Stimulated activated CD8-positive, alpha-beta memory T cell treated with anti-CD3 and anti-CD28 coated beads, Interleukin-4, amount 100 ng/mL, for 48 hours (primary cell): ENCODE measurements around the gene SCAMP3.
"Not testable (repeated sequence)": the region's sequence is repeated elsewhere in the genome, so short reads cannot be mapped to it uniquely, and the experiment has no call there.

Experiments
- DNase-seq: peaks from one replicate; pipeline ENCODE4 v3.0.0-alpha.2; 2020

Gene SCAMP3

DNA sequence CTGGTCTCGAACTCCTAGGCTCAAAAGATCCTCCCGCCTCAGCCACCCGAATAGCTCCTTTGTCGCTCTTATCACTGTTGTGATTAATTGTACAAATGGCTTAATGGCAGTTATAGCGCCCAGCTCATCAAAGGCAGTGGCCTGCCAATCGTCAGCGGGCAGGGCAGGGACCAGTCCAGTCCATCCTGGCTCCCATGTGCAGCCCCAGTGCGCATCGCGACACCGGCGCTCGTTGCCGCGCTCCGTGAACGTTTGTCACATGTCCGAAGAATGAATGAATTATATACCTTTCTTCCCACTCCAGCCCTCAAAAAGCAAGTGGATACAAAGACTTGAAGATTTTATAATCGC lies 35.3 kb downstream of the SCAMP3 start:
- DNase-seq: peak; percentile 68

DNA sequence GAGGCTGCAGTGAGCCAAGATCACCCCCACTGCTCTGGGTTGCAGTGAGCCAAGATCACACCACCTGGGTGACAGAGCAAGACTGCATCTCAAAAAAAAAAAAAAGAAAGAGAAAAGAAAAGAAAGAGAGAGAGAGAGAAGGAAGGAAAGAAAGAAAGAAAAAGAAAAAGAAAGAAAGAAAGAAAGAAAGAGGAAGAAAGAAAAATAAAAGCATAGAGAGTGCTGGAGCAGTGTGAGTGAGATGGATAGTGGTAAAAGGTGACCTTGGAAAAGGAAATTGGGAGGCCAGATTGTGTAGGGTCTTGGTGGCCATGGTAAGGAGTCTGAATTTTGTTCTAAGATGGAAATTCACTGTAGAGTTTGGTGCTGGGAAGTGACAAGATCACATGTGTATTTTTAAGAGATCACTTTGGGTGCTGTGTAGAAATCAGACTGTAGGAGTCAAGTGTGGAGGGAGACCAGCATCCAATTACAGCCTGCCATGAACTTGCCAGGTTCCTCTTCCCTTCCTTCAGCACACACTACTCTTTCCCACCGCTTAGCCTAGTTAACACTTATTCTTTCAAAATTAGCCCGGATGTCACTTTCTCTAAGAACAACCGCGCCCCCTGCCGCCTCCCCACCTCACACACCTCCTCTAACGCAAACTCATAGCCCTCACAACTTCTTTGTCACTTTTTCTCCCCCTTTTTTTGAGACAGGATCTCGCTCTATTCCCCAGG lies 35.8 kb downstream of the SCAMP3 start:
- peak; percentile 84 for DNase-seq

DNA sequence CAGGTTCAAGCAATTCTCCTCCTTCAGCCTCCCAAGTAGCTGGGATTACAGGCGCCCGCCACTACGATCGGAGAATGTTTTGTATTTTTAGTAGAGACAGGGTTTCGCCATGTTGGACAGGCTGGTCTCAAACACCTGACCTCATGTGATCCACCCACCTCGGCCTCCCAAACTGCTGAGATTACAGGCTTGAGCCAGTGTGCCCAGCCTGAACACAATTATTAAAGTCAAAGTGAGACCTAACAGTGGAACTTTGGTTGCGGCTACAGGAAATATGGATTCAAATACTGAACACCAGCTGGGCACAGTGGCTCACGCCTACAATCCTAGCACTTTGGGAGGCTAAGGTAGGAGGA lies 36.8 kb downstream of the SCAMP3 start:
- not testable (repeated sequence) for DNase-seq

DNA sequence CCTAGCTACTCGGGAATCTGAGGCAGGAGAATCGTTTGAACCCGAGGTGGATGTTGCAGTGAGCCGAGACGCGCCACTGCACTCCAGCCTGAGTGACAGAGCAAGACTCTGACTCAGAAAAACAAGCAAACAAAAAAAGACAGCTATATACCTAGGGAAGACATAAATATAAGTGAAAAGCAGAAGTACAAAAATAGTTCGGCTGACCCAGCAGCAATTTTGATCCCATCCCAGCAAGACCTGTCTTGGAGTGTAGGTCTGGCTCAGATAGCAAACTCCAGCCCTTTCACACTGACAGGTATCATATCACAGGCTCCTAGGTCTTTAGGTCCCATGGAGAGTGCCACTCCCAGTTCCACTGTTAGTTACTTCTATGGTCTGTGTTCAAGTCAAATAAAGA lies 39.1 kb downstream of the SCAMP3 start:
- DNase-seq: no peak

DNA sequence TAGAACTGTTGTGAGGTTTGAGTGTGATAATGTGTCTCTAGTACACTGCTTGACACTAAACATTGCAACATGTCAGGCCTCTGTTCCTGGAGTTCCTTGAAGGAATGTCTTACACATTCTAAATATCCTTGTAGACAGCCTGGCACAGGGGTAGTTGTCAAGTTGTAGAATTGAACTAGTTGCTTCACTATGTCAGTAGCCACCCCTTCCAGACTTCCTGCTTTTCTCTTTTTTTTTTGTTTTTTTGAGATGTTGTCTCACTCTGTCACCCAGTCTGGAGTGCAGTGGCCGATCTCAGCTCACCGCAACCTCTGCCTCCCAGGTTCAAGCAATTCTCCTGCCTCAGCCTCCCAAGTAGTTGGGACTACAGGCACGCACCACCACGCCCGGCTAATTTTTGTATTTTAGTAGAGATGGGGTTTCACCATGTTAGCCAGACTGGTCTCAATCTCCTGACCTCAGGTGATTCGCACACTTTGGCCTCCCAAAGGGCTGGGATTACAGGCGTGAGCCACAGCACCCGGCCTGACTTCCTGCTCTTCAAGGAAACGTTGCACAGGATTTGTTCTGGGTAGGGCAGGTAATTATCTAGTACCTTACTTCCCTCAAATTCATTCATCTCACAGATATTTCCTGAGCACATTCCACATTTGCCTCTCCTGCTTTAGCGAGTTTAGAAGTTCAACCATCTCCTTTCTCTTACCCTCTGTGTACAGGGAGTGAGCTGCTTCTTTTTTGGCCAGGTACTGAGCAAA lies 41.8 kb downstream of the SCAMP3 start:
- DNase-seq: not testable (repeated sequence)

DNA sequence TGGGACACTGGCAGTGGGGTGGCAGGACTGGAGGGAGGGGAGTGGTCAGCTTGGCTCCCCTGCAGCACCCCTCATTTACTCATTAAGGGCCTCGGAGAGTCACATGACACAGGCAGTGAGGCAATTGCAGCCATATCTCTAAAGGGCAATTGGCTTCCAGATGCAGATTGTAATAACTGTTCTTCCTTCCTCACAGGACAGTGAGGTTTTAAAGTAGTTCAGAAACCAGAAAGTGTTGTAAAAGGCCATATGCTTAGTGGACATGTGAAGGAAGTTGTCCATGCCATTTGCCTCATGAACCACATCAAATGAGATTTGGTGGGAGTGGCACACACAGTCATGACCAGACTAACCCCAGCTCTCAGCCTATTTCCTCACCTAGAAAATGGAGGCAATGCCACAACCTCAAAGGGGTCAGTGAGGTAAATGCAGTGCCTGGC lies 42.5 kb downstream of the SCAMP3 start:
- no peak for DNase-seq

DNA sequence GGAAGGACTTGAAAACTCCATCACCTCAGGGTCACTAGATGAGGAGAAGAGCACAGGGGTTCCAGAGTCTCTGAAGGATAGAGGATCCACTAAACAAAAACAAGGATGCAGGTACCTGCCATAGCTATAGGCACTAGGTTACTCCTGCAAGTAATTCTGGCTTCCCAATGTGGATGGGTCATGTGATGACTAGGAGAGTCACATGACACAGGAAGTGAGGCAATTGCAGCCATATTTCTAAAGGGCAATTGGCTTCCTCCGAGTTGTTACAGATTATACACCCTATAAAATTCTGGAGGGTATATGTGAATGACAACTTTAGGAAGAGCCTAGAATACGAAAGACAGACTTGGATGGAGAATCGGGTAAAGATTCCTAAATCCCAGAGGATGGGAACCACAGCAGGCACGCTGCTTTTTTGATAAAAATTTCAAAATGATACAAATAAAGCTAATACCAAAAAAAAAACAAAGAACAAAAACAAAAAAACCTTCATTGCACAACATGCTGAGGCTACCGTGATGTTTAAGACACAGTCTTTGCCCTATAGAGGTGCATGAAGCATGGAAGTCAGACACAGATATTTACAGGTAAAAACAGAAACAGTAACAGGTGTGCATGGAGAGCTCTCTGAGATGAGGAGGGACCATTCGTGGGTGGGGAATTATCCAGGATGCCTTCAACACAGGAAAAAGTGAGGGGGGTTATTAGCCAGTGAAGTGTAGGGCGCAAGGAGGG lies 43.1 kb downstream of the SCAMP3 start:
- peak; percentile 41 for DNase-seq

DNA sequence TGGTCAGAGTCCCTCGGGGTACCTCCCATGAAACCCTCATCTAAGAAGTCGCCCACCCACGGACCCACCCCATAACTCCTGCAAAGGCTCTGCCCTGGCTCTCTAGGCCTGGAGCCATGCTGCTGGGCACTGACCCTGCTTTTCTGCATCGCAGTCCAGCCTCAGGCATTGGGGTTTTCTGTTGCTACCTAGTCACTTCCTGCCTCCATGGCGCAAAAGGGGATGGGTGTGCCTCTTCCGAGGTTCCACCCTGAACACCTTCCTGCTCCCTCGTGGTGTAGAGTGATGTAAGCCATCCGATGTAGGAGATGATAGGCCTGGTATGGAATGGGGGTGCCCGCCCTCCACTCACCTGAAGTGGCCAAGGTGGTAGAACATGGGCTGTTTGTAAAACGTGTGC lies 47.5 kb downstream of the SCAMP3 start:
- DNase-seq: not testable (repeated sequence)

DNA sequence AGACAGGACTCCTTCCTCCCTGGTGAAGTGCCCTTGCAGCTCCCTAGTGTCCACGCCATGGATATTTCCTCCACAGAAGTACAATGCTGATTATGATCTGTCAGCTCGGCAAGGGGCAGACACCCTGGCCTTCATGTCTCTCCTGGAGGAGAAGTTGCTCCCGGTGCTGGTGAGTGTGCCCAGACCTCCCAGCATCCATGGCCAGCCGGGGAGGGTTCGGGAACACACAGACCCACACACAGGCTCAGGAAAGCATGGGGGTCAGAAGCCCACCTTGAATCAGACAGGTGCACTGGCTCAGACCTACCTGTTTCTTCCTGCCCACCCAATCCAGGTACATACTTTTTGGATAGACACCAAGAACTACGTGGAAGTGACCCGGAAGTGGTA lies 50.1 kb downstream of the SCAMP3 start:
- not testable (repeated sequence) for DNase-seq

DNA sequence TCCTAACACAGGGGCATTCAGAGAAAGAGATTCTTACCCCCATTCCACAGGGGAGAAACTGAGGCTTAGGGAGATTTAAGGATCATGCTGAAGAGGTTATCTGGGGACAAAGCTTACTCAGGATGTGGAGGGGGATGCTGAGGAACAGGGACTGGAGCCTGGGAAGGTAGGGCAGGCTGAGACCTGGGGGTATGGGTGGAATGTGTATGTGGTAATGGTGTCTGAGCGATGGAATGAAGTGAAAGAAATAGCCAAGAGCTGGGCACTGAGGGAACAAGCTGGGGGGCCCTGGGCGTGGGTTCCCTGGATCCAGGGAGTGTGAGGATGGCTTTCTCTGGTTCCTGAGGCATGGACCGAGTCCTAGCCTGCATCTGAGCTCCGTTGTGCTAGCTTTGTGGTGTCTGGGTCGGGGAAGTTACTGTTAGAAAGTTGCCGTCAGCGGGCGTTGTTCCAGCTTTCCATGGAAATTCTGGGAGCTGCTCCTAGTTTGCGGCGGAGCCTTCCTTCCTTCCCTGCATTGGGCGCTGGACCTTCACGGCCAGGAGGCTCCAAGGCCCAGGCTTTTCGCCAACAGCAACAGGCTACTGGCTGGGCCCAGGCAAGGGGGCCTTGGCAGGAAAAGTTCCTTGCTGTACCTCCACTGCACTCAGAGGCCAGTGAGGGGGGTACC lies 50.6 kb downstream of the SCAMP3 start:
- not testable (repeated sequence) for DNase-seq

DNA sequence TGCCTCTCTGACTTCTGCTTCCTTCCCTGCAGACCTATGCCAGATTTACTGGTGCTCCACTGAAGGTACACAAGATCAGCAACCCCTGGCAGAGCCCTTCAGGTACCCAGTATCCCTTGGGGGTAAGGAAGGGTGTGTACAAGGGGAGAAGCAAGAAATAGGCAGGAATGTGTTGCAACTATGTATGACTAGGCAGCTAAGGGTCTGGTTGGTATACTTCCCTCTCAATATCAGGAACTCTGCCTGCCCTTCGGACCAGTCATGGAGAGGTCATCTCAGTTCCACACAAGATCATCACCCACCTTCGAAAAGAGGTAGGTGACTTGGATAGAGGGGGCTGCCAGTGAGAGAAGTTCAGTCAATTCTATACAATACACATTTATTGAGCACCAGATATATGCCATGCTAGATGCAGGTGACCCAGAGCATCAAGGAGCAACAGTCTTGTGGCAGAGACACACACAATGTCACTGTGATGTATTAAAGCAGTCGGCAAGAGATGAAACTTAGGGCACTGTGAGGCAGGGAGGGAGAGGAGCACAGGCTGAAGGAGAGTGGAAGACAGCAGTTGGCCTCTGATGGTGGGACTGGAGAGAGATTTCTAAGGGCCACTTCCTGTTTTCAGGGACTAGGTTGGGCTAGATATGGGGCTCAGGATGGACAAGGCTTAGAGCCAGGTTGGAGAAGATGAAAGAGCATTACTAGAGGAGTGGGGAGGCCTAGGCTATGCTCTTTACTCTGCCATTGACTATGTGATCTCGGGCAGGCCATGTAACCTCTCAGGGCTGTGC lies 51.7 kb downstream of the SCAMP3 start:
- no peak for DNase-seq

DNA sequence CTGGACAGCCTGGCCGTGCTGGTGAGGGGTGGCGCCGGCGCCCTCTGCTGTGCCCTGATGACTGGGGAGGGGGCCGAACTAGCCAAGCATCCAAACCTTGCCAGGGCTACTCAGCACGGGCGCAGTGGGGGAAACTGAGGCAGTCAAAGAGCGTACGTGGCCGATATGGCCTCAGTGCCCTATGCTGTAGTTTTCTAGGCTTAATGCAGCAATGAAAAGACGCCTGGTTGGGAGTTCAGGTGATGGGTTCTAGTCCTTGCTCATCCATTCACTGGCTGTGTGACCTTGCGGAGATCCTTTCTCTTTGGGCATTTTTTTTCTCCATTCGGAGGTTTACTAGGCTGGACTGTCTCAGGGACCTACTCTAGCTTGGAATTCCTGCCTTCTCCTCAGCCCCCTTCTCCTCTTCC lies 52.8 kb downstream of the SCAMP3 start:
- no peak for DNase-seq

DNA sequence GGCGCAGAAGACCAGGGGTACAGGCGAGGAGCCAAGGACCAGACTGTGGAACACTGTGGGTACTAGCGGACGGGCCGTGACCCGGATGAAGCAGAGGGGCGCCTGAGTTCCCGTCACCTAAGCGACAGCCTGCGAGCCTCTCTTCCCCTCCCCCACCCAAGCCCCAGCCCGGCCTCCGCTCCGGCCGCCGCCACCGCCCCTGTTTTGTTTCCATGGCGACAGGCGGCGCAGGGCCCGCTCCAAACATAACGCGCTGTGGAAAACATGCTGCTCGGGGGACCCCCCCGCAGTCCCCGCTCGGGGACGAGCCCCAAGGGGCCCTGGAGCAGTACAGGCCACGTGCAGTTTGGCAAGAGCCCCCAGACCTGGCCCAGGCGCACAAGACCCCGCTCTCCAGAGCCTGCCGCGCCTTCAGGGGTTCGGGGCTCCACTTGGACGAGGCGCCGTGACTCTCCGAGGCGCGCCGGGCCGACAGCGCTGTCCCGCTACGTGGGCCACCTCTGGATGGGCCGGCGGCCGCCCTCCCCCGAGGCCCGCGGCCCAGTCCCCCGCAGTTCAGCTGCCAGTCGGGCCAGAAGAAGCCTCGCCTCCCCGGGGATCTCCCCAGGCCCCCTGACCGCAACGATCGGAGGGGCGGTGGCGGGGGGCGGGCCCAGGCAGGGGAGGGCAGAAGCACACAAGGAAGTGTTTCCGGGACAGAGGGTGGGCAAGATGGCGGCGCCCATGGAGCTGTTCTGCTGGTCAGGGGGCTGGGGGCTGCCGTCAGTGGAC lies 53.4 kb downstream of the SCAMP3 start, which contains the start of gene MTX1:
Gene MTX1 (plus strand): TSS at position 155 of the 771 bp plus-strand sequence. CDS start 110 bp downstream, at position 265.
- DNase-seq: peak; percentile 90

DNA sequence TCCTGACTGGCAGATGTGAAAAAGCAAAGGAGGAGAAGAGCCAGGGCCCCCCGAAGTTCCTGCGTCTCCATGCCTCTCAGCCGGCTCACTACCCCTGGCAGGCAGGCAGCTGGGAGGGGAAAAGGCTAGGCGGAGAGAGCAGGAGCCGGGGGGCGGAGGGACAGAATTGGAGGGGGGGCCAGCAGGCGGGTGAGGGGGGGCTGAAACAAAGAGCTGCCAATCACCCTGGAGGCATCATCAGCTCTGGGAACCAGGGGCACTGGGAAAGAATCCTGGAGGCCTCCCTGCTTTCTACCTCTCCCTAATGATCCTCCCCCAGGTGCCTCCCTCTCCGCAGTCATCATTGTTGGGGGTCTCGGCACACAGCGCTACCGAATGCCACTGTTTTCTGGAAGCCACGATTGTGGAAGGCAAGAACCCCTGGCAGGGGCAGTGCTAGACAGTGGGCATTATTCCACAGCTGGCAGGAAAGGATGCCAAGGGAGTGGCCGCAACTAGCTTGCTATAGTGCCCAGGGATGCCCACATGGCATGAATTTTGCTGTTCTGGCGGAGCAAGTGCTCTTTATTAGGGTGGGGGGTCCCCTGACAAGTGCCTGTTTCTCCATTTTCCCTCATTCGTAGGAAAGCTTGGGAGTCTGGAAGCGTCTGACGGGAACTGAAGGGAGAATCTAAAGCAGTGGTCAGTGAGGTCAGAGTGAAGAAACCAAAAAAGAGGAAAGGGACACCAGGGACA lies 54.2 kb downstream of the SCAMP3 start, which contains the start of gene THBS3:
Gene THBS3 (minus strand): TSS at position 92 of the 735 bp plus-strand sequence. CDS start 21 bp downstream, at position 71.
- no peak for DNase-seq

DNA sequence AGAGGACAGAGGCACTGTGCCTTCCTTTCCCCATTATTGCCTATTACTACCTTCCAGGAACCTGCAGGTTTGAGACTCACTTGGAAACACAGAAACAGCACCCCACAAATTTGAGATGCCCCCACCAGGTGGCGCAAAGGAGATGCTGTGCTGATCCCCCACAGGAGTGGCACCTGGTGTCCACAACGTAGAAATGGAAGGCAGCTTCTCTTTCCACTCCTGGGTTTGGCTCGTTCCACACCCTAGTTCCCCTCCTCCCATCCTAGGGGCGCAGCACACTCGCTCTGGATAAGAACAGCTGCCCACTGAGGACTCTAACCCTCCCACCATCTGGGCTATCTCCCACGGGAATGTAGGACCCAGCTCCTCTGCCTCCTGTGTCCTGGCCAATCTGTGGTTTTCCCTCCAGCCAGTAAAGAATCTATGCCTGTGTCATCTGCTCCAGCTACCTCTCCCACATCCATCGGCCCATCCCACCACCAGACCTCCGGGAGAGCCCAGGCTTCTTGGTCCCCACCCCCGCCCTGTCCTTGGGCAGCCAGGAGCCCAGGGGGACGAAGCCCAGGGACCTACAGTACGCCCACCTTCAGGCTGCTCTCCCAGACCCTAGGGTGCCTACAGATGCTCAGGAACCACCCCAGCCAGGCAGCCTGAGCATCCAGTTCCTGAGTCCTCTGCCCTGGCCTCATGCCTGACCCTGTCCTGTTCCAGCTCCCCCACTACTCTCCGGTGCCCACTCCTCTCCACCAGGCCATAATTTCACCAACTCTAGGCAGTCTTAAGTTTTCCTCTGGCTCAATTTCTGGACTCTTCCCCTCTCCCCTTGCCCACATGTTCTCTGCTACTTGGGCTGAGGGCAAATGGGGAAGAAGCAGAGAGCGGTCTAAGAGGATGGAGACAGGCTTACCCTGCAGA lies 55.0 kb downstream of the SCAMP3 start:
- peak; percentile 97 for DNase-seq
